NCI-H460 (cell line): Measurements from ENCODE around the gene DNAI2. TPM values are rescaled to one million over a fixed set of nuclear protein-coding genes. Genes with fewer than 3 reads are reported as not detected.

ENCODE experiments used
- DNase-seq: peaks from one replicate; pipeline ENCODE4 v3.0.0-alpha.2; 2016; ENCODE audit warnings: low read depth; ENCODE audit errors: extremely low read depth
- total RNA-seq: library from RNA; depleted of rRNA; stranded (reverse); fragments of >200 nt; shearing (Covaris generic); gene quantifications from 2 replicates; pipeline ENCODE4 v1.2.3, GENCODE V29; 2014

The DNAI2 gene
- total RNA-seq, 1 experiment from 2014 or later = not detected

GRCh38 chr17:74336307-74336706, 62.3 kb downstream of the DNAI2 start:
- no peak for DNase-seq

- no peak for DNase-seq
Measured at GRCh38 chr17:74337834-74338500, 63.9 kb downstream of the DNAI2 start.

GRCh38 chr17:74339537-74340195, 65.6 kb downstream of the DNAI2 start:
- no peak for DNase-seq

GRCh38 chr17:74340470-74341023, 66.5 kb downstream of the DNAI2 start:
- DNase-seq = no peak

GRCh38 chr17:74342224-74342623, 68.2 kb downstream of the DNAI2 start:
- no peak for DNase-seq

GRCh38 chr17:74343121-74343520, 69.1 kb downstream of the DNAI2 start:
- DNase-seq = no peak

GRCh38 chr17:74343526-74344284, 69.7 kb downstream of the DNAI2 start:
- no peak for DNase-seq

GRCh38 chr17:74344658-74345057, 70.6 kb downstream of the DNAI2 start:
- DNase-seq = no peak

GRCh38 chr17:74345433-74346241, 71.6 kb downstream of the DNAI2 start:
- no peak for DNase-seq

GRCh38 chr17:74347646-74348045, 73.6 kb downstream of the DNAI2 start:
- no peak for DNase-seq

GRCh38 chr17:74349120-74349519, 75.1 kb downstream of the DNAI2 start:
- DNase-seq = no peak

- DNase-seq = no peak
Measured at GRCh38 chr17:74350486-74350885, 76.5 kb downstream of the DNAI2 start.

- peak; percentile 11 for DNase-seq
Measured at GRCh38 chr17:74351552-74352210, 77.6 kb downstream of the DNAI2 start.

- no peak for DNase-seq
Measured at GRCh38 chr17:74353446-74354060, 79.5 kb downstream of the DNAI2 start.

GRCh38 chr17:74354123-74354522, 80.1 kb downstream of the DNAI2 start:
- peak; percentile 57 for DNase-seq

- DNase-seq = no peak
Measured at GRCh38 chr17:74354561-74354960, 80.5 kb downstream of the DNAI2 start.

- DNase-seq = no peak
Measured at GRCh38 chr17:74355065-74355464, 81.0 kb downstream of the DNAI2 start.

GRCh38 chr17:74356646-74357465, 82.8 kb downstream of the DNAI2 start:
- no peak for DNase-seq

- no peak for DNase-seq
Measured at GRCh38 chr17:74357466-74357809, 83.4 kb downstream of the DNAI2 start.
